ES-I3 (cell line): ENCODE data around the gene ADAMTSL3.

Source experiments
- H3K36me3 ChIP-seq: 2 replicates; pipeline ENCODE4 v1.6.1; 2013; ENCODE audit warnings: mild to moderate bottlenecking, low read length, control low read depth, moderate library complexity; ENCODE audit not compliant: insufficient read depth
- H3K4me1 ChIP-seq: 2 replicates; pipeline ENCODE4 v1.6.1; 2013; ENCODE audit warnings: mild to moderate bottlenecking, control low read depth, low read length; ENCODE audit not compliant: insufficient read depth
- H3K9ac ChIP-seq: 2 replicates; pipeline ENCODE4 v1.6.1; 2013; ENCODE audit warnings: low read depth, mild to moderate bottlenecking, low read length, moderate library complexity
- H3K9me3 ChIP-seq: 2 replicates; pipeline ENCODE4 v1.6.1; 2013; ENCODE audit warnings: mild to moderate bottlenecking, low read length, moderate library complexity; ENCODE audit not compliant: control insufficient read depth, insufficient read depth

ADAMTSL3 gene

GRCh38 chr15:83833569-83833968, 179.6 kb downstream of the ADAMTSL3 start:
- Histone ChIP-seq H3K9me3 (no peaks in the 10 kb centered on the region), H3K9ac (no peak overlapping the region), H3K4me1 (0 out of 2 replicates have a peak, but pooled peaks cover 2% of the 10 kb centered on the region), H3K36me3 (no peaks in the 10 kb centered on the region)

DNA sequence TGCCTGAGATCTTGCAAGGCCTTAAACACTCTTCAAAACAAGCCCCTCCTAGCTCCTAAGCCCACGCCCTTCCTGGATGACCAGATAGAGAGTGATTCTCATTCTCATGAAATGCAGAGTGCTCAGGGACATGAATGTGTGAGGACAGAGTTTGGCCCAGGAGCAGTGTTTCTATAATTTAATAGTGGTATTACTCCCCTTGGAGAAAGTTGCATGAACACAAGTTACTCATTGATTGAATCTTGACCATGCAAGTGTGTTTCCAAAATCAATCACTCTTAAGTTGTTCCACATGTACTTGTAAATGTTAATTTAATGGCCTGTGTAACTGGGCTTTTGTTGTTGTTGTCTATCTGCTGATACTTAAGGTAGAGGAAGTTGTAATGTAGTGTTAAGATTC, 181.6 kb downstream of the ADAMTSL3 start:
- no peak overlapping the region for H3K9ac ChIP-seq
- 0 out of 2 replicates have a peak, but pooled peaks cover 2% of the 10 kb centered on the region for H3K4me1 ChIP-seq
- no peaks in the 10 kb centered on the region for H3K36me3 ChIP-seq
- H3K9me3 ChIP-seq = no peaks in the 10 kb centered on the region

DNA sequence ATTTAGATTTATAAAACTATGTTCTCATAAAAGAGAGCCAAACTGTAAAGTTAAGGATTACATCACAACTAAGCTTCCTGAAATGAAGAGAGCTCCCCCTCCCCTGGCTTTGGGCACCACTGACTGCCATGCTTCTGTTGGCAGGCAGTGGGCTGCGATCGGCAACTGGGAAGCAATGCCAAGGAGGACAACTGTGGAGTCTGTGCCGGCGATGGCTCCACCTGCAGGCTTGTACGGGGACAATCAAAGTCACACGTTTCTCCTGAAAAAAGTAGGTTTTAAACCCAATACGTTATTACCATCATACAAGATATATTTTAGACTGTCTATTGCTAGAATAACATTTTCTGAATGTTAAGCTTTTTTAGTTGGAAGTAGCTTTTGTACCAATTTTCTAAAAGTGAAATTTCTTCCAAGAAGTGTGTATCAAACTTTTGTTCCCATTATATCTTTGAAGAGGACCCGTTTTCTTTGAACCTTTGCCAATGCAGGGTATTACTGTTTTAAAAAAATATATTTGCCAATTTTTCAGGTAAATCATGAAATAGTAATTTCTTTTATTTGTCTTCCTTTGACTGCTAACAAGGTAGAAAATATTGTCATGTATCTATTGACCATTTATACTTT, 184.1 kb downstream of the ADAMTSL3 start:
- Histone ChIP-seq H3K9me3 (no peaks in the 10 kb centered on the region), H3K9ac (no peak overlapping the region), H3K36me3 (no peaks in the 10 kb centered on the region), H3K4me1 (0 out of 2 replicates have a peak, but pooled peaks cover 2% of the 10 kb centered on the region)

- no peaks in the 10 kb centered on the region for H3K36me3 ChIP-seq
- H3K9me3 ChIP-seq = no peaks in the 10 kb centered on the region
- 0 out of 2 replicates have a peak, but pooled peaks cover 2% of the 10 kb centered on the region for H3K4me1 ChIP-seq
- no peak overlapping the region for H3K9ac ChIP-seq
Observed at GRCh38 chr15:83838763-83839162, 184.8 kb downstream of the ADAMTSL3 start.

GRCh38 chr15:83842281-83842680, 188.4 kb downstream of the ADAMTSL3 start:
- Histone ChIP-seq H3K9ac (no peak overlapping the region), H3K9me3 (no peaks in the 10 kb centered on the region), H3K4me1 (no peaks in the 10 kb centered on the region), H3K36me3 (no peaks in the 10 kb centered on the region)

DNA sequence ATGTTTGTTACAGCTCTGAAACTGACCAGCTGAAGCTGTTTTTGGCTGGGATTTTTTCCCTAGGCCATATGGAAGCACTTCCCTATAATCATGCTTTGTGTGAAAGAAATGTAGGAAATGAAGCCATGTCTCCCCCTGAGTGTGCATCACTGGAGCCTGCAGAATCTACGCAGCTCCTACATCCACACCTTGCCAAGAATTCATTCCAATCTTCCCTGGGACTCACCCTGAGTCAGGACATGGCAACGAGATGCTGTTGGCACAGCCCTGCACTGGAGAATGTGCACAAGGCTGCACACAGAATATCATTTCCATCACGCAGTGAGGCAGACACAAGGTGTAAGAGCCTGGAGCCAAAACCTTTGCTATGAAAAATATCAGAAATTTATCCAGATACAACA, 189.5 kb downstream of the ADAMTSL3 start:
- Histone ChIP-seq H3K9ac (no peak overlapping the region), H3K36me3 (no peaks in the 10 kb centered on the region), H3K4me1 (no peaks in the 10 kb centered on the region), H3K9me3 (no peaks in the 10 kb centered on the region)

GRCh38 chr15:83844742-83845141, 190.8 kb downstream of the ADAMTSL3 start:
- Histone ChIP-seq H3K4me1 (no peaks in the 10 kb centered on the region), H3K9ac (no peak overlapping the region), H3K9me3 (no peaks in the 10 kb centered on the region), H3K36me3 (no peaks in the 10 kb centered on the region)

DNA sequence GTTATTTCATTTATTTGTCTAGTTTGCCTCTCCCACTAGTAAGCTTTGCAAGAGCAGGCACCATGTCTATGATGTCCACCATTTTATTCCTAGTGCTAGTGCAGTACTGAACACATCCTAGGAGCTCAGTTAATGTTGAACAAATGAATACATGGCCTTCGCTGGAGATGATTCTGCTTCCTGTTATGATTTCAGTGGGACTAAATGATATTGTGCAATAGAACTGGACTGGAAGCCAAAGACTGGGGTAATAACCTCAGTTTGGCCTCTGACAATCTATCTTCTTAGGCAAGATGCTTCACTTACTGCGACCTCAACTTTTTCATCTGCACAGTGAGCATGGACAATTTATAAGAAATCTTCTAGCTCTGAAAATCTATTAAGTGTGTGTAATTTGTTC, 191.3 kb downstream of the ADAMTSL3 start:
- Histone ChIP-seq H3K4me1 (no peaks in the 10 kb centered on the region), H3K9me3 (no peaks in the 10 kb centered on the region), H3K36me3 (no peaks in the 10 kb centered on the region), H3K9ac (no peak overlapping the region)

- H3K9ac ChIP-seq = no peak overlapping the region
- H3K9me3 ChIP-seq = no peaks in the 10 kb centered on the region
- no peaks in the 10 kb centered on the region for H3K4me1 ChIP-seq
Observed at GRCh38 chr15:83846847-83847246, 192.9 kb downstream of the ADAMTSL3 start.

DNA sequence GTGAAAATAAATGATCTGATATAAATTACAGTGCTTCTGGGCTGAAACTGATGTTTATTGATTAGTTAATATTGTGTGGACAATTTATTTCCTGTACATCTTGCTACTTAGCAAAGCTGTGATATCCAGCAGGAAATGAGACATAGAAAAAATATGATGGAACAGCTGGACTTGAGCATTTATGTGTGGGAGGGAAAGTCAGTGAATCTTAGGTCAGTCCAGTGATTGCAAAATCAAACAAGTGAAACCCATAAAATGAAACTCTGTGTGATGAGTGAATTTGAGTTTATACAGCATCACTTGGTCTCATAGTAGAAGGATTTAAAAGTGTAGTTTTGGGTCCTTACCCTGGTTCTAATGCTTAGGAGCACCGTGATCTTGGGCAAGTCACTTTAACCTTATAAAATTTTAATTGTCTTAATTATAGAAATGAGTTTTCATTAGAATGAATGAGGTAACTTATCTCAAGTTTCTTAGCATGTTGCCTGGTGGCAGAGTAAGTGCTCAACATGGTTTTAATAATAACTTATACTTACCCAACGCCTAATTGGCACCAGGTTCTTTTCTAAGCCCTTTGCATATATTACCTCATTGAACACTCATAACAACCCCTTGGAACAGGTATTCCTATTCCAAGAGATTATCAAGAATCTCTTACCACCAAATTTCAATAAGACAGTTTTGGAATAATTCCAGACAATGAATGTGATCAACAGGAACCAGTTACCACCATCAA, 194.6 kb downstream of the ADAMTSL3 start:
- H3K36me3 ChIP-seq = no peaks in the 10 kb centered on the region
- no peaks in the 10 kb centered on the region for H3K4me1 ChIP-seq
- no peak overlapping the region for H3K9ac ChIP-seq
- no peaks in the 10 kb centered on the region for H3K9me3 ChIP-seq

More at GRCh38 chr15:83846847-83847246, 192.9 kb downstream of the ADAMTSL3 start:
- no peaks in the 10 kb centered on the region for H3K36me3 ChIP-seq

DNA sequence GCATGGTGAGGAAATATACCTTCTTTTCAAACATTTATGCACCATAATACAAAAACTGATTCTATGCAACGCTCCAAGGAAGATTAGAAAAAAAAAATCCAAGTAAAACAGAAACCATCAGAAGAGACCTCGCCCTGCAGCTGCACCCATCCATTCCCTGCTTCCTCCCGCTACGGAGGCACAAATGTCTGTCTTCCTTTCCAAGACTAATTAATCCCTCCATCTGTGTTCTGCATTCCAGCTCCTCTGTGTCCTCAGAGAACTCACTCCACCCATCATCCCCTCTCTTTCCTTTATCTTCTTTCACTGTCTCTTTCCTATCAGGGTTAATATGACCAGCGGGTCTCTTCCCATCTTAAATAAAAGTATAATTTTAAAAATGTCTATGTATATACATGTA, 196.1 kb downstream of the ADAMTSL3 start:
- no peaks in the 10 kb centered on the region for H3K36me3 ChIP-seq
- no peak overlapping the region for H3K9ac ChIP-seq
- H3K4me1 ChIP-seq = no peaks in the 10 kb centered on the region
- H3K9me3 ChIP-seq = no peaks in the 10 kb centered on the region

DNA sequence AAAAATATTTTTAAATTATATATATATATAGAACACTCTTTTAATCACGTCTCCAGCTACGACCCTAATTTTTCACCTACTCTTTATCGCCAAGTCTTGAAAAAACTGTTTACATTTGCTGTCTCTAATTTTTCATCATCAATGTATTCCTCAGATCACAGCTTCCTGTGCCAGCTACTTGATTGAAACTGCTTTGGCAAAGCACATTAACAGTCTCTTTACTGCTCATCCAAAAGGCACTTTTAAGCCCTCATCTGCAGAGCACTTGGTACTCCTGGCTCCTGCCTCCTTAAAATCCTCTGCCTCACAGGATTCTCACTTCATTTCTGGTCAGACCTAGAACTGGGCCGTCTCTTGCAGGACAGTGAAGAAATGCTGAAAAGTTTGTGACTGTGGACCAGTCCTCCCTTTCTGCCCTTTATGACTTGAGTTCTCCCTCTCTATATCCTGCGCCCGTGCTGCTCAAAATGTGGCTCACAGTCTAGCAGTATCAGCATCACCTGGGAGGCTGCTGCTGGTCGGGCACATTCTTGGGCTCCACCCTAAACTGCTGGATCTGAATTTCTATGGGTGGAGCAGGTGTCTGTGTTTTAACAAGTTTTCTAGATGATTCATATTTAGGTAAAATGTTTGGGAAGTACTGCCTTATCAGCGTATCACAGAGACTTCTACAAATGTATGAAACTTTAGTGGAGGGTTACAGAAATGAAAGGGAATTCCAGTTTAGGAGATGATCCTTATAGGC, 196.8 kb downstream of the ADAMTSL3 start:
- Histone ChIP-seq H3K9me3 (no peaks in the 10 kb centered on the region), H3K36me3 (no peaks in the 10 kb centered on the region), H3K9ac (no peak overlapping the region), H3K4me1 (no peaks in the 10 kb centered on the region)

GRCh38 chr15:83853232-83853631, 199.3 kb downstream of the ADAMTSL3 start:
- Histone ChIP-seq H3K4me1 (no peaks in the 10 kb centered on the region), H3K9me3 (no peaks in the 10 kb centered on the region), H3K9ac (no peak overlapping the region), H3K36me3 (no peaks in the 10 kb centered on the region)

- Histone ChIP-seq H3K9ac (no peak overlapping the region), H3K36me3 (no peaks in the 10 kb centered on the region), H3K4me1 (no peaks in the 10 kb centered on the region), H3K9me3 (no peaks in the 10 kb centered on the region)
Observed at GRCh38 chr15:83854321-83854720, 200.4 kb downstream of the ADAMTSL3 start.
